HG02938 (cell line): ENCODE results near the gene SNURF.
"Not testable (repeated sequence)": the region's sequence is repeated elsewhere in the genome, so short reads cannot be mapped to it uniquely, and the experiment has no call there.

ENCODE experiments used
- ATAC-seq: cut with Tn5 transposase; IDR thresholded peaks from one replicate; pipeline ENCODE4 v1.9.1; 2021; ENCODE audit warnings: mild to moderate bottlenecking, moderate library complexity; ENCODE audit not compliant: unreplicated experiment

The SNURF gene

DNA sequence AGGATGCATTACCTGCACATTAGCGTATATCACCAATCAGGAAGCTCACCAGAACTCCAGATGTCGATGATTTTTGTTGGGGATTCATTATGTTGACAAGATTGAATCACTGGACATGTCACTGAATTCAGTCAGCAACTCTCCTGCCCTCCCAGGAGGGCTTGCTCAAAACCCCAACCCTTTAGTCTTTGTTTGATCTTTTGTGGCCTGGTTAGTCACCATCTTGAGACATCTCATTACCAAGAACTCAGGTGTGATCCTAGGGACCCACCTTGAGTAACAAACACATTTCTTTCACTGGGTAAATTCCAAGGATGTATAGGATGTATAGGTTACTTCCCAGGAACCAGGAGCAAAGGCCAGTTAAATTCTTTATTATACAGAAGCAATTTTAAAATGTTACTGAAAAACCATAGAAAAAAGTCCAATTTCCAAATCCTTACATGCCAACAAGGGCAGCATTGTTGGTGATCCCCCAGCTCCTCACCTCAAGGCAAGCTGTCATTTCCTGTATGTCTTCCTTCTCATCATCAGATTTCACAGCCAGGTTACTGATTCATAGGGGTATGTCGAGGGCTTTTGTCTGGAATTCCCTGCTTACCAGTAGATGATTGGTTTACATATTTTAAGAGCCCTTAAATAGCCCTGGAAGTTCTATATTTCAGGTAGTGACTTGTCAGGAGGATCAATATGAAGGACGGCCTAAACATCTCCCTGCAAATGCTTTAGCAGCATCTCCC is 11.7 kb downstream of the SNURF start:
- ATAC-seq: no peak

- ATAC-seq: no peak
Observed at GRCh38 chr15:24971052-24971451, 16.3 kb downstream of the SNURF start.

GRCh38 chr15:24971772-24972171 is 17.0 kb downstream of the SNURF start:
- ATAC-seq: no peak

DNA sequence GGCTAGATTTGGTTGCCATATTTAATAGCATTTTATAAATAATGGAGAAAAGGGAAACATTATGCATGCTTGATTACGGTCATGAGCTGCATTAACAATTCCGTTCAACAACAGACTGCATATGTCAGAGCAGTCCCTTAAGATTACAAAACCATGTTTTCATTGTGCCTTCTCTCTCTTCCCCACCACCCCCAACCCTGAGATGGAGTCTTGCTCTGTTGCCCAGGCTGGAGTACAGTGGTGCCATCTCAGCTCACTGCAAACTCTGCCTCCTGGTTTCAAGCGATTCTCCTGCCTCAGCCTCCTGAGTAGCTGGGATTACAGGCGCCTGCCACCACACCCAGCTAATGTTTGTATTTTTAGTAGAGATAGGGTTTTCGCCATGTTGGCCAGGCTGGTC is 17.9 kb downstream of the SNURF start:
- ATAC-seq: not testable (repeated sequence)

- ATAC-seq: no peak
Observed at GRCh38 chr15:24976932-24977331, 22.1 kb downstream of the SNURF start.

DNA sequence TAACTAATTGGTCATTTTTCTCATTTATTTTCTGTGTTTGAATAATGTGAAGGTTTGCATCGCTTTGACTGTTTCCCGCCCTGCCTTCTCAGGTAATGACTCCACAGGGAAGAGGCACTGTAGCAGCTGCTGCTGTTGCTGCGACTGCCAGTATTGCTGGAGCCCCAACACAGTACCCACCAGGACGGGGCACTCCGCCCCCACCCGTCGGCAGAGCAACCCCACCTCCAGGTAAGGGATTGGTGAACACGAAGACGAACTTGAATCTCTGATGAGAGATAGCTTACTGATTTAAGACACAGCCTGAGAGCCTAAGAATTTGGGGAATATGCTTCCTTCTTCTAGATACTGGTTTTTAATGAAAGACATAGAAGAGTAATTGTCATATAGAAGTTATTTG is 22.9 kb downstream of the SNURF start:
- no peak for ATAC-seq

DNA sequence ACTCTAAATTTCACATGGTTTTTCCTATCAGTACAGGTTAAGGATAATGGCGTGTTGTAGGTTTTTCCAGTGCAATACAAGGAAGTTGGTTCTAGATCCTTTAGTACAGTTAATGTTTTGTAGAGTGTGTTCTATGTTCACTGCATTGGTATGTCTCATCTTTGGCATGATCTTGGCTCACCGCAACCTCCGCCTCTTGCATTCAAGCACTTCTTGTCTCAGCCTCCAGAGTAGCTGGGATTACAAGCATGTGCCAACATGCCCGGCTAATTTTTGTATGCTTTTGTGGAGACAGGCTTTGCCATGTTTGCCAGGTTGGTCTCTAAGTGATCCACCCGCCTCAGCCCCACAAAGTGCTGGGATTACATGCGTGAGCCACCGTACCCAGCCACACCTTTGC is 30.4 kb downstream of the SNURF start:
- no peak for ATAC-seq

DNA sequence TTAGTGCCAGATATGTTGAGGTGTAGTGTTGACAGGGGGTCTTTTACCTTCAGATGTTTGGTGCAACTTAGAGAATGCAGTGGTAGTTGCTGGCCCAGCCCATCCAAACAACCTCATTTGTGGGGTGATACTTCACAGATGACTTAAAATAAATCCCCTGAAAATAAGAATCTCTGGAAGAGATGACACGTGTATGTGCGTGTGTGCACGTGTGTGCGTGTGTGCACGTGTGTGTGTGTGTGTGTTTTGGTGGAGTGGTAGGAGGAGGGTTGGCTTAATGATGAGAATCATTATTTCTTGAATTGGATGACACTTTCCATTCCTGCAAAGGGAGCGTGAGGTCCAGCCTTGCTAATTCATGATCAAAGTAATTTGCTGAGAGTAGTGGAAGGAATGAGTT is 31.9 kb downstream of the SNURF start:
- ATAC-seq: no peak
